Loucy (cell line): ENCODE results near the gene ZG16.
A peak's percentile ranks its signal among the peaks of the same experiment; 100 is the strongest.

Experiments
- H2AFZ ChIP-seq: fragments of 200-600 bp; sonication (generic); 2 replicates; pipeline ENCODE4 v1.6.0; 2016; ENCODE audit warnings: antibody characterized with exemption, mild to moderate bottlenecking, low read length, moderate library complexity
- H3F3A ChIP-seq: fragments of 200-600 bp; 2 replicates; pipeline ENCODE4 v1.6.0; 2016; ENCODE audit warnings: antibody characterized with exemption, low read depth, mild to moderate bottlenecking
- H3K27me3 ChIP-seq: fragments of 200-600 bp; sonication (generic); 2 replicates; pipeline ENCODE4 v1.6.1; 2014; ENCODE audit warnings: low read length, mild to moderate bottlenecking; ENCODE audit not compliant: insufficient read depth, poor library complexity, severe bottlenecking
- H3K36me3 ChIP-seq: fragments of 200-600 bp; sonication (generic); 2 replicates; pipeline ENCODE4 v1.6.1; 2016; ENCODE audit warnings: low read length; ENCODE audit not compliant: insufficient read depth
- H3K4me1 ChIP-seq: fragments of 200-600 bp; sonication (generic); 2 replicates; pipeline ENCODE4 v1.5.1; 2014; ENCODE audit warnings: low read length, mild to moderate bottlenecking; ENCODE audit not compliant: insufficient read depth, poor library complexity, severe bottlenecking
- H3K4me2 ChIP-seq: fragments of 200-600 bp; sonication (generic); 2 replicates; pipeline ENCODE4 v1.6.0; 2014; ENCODE audit warnings: antibody characterized with exemption, low read length, low read depth, mild to moderate bottlenecking; ENCODE audit not compliant: poor library complexity, severe bottlenecking
- H3K4me3 ChIP-seq: fragments of 200-600 bp; sonication (generic); 2 replicates; pipeline ENCODE4 v1.5.1; 2014; ENCODE audit warnings: low read length, mild to moderate bottlenecking, mixed read lengths; ENCODE audit not compliant: poor library complexity, severe bottlenecking
- H3K79me2 ChIP-seq: fragments of 200-600 bp; sonication (generic); 2 replicates; pipeline ENCODE4 v1.6.1; 2014; ENCODE audit warnings: low read length; ENCODE audit not compliant: insufficient read depth
- H3K9ac ChIP-seq: fragments of 200-600 bp; sonication (generic); 2 replicates; pipeline ENCODE4 v1.6.0; 2014; ENCODE audit warnings: mild to moderate bottlenecking, low read depth, low read length, moderate library complexity; ENCODE audit not compliant: poor library complexity, severe bottlenecking
- H3K9me2 ChIP-seq: fragments of 200-600 bp; sonication (generic); replicated peaks from 2 replicates; pipeline ENCODE4 v1.6.1; 2016; ENCODE audit warnings: low read depth, low read length, mixed read lengths
- H3K9me3 ChIP-seq: fragments of 200-600 bp; sonication (generic); 2 replicates; pipeline ENCODE4 v1.6.1; 2014; ENCODE audit warnings: mild to moderate bottlenecking, antibody characterized with exemption, low read length, low read depth; ENCODE audit not compliant: insufficient read depth
- H4K20me1 ChIP-seq: fragments of 200-600 bp; sonication (generic); 2 replicates; pipeline ENCODE4 v1.6.0; 2014; ENCODE audit warnings: antibody characterized with exemption, low read length, mild to moderate bottlenecking; ENCODE audit not compliant: insufficient read depth, poor library complexity, severe bottlenecking
- EZH2phosphoT487 ChIP-seq: fragments of 200-600 bp; IDR thresholded peaks from 2 replicates; pipeline ENCODE4 v1.6.1; 2018; ENCODE audit warnings: antibody characterized with exemption, mild to moderate bottlenecking, moderate library complexity, borderline replicate concordance
- TF ChIP-seq, protein P1 (sequence below): fragments of 200-600 bp; sonication (generic); conservative IDR thresholded peaks from 2 replicates; pipeline ENCODE4 v1.5.1; 2014; ENCODE audit warnings: mild to moderate bottlenecking, antibody characterized with exemption, low read length

ZG16 gene

GRCh38 chr16:29806641-29807425 lies 28.8 kb downstream of the ZG16 start:
- peaks cover 13% of the 10 kb centered on the region for H3F3A ChIP-seq

DNA sequence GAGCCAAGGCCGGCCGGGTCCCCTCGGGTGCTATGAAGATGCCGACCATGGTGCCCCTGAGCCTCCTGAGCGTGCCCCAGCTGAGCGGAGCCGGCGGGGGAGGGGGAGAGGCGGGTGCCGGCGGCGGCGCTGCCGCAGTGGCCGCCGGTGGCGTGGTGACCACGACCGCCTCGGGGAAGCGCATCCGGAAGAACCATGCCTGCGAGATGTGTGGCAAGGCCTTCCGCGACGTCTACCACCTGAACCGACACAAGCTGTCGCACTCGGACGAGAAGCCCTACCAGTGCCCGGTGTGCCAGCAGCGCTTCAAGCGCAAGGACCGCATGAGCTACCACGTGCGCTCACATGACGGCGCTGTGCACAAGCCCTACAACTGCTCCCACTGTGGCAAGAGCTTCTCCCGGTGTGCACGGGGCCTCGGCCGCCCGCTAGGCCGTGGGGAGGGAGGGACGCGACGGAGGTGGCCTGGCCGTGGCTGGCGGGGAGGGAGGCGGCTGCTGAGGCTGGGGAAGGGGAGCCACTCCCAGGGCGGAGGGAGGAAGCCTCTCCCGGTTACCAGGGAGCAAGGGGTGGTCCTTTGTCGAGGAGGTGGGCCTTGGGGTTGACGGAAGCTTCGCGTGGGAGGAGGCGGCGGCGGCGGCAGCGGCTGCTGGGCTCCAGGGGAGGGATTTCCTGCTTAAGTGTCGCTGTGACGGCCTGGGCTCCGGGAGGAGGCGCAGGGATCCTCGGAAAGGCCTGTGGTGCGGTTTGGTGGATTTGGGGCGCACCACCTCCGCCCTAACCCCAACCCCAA lies 29.6 kb downstream of the ZG16 start:
- Histone ChIP-seq H3K79me2 (peaks cover 47% of the 10 kb centered on the region), H3K9me3 (no peaks in the 10 kb centered on the region), H3K4me2 (peak overlapping the region; percentile 97), H2AFZ (no peak overlapping the region), H3K27me3 (no peaks in the 10 kb centered on the region), H3K4me1 (peaks cover 39% of the 10 kb centered on the region), H3K36me3 (peaks cover 51% of the 10 kb centered on the region), H3F3A (peaks cover 13% of the 10 kb centered on the region), H3K4me3 (peak overlapping the region; percentile 97), H3K9me2 (no peaks in the 10 kb centered on the region), H3K9ac (peak overlapping the region; percentile 89), H4K20me1 (peaks cover 35% of the 10 kb centered on the region)
- TF ChIP-seq, protein P1, sequence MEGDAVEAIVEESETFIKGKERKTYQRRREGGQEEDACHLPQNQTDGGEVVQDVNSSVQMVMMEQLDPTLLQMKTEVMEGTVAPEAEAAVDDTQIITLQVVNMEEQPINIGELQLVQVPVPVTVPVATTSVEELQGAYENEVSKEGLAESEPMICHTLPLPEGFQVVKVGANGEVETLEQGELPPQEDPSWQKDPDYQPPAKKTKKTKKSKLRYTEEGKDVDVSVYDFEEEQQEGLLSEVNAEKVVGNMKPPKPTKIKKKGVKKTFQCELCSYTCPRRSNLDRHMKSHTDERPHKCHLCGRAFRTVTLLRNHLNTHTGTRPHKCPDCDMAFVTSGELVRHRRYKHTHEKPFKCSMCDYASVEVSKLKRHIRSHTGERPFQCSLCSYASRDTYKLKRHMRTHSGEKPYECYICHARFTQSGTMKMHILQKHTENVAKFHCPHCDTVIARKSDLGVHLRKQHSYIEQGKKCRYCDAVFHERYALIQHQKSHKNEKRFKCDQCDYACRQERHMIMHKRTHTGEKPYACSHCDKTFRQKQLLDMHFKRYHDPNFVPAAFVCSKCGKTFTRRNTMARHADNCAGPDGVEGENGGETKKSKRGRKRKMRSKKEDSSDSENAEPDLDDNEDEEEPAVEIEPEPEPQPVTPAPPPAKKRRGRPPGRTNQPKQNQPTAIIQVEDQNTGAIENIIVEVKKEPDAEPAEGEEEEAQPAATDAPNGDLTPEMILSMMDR = peak; percentile 56
- no peak for TF ChIP-seq EZH2phosphoT487

More at GRCh38 chr16:29806641-29807425, 28.8 kb downstream of the ZG16 start:
- H2AFZ ChIP-seq = no peak overlapping the region
- peaks cover 49% of the 10 kb centered on the region for H3K79me2 ChIP-seq
- H3K4me2 ChIP-seq = peak overlapping the region; percentile 97
- peaks cover 37% of the 10 kb centered on the region for H3K4me1 ChIP-seq
- H3K4me3 ChIP-seq = peak overlapping the region; percentile 97
- TF ChIP-seq, protein P1 = no peak
- TF ChIP-seq EZH2phosphoT487 = no peak
- peak overlapping the region; percentile 89 for H3K9ac ChIP-seq
- H3K9me3 ChIP-seq = no peaks in the 10 kb centered on the region
- no peaks in the 10 kb centered on the region for H3K27me3 ChIP-seq
- H4K20me1 ChIP-seq = peaks cover 35% of the 10 kb centered on the region
- H3K36me3 ChIP-seq = peaks cover 59% of the 10 kb centered on the region
- H3K9me2 ChIP-seq = no peaks in the 10 kb centered on the region

DNA sequence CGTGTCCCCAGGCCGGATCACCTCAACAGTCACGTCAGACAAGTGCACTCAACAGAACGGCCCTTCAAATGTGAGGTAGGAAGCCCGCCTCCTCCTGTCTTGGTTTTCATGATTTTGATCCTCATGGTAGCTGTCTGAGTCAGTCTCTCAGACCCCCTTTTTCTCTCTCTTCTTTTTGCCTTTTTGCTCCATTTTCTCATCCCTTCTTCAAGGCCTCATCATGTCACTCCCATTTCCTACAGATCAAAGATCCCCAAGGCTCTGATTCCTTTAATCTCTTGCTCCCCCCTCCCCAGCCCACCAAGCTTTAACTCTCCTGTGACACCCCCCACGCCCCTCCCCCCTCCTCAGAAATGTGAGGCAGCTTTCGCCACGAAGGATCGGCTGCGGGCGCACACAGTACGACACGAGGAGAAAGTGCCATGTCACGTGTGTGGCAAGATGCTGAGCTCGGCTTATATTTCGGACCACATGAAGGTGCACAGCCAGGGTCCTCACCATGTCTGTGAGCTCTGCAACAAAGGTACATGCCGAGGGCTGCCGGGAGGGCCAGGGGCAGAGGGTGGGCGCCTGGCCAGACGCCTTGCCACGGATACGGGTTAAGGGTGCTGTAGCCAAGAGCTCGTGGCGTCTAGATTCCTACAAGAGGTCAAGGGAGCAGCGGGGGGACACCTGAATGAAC lies 30.3 kb downstream of the ZG16 start:
- Histone ChIP-seq H3K79me2 (peaks cover 47% of the 10 kb centered on the region), H3K36me3 (peaks cover 43% of the 10 kb centered on the region), H3K27me3 (no peaks in the 10 kb centered on the region), H3K9me2 (no peaks in the 10 kb centered on the region), H3F3A (peaks cover 10% of the 10 kb centered on the region), H2AFZ (no peak overlapping the region), H3K4me2 (peak overlapping the region; percentile 97), H4K20me1 (peaks cover 35% of the 10 kb centered on the region), H3K4me1 (peaks cover 42% of the 10 kb centered on the region), H3K4me3 (peak overlapping the region; percentile 97), H3K9ac (peak overlapping the region; percentile 89), H3K9me3 (no peaks in the 10 kb centered on the region)
- TF ChIP-seq EZH2phosphoT487 = no peak
- TF ChIP-seq, protein P1 = no peak
